Ishikawa (cell line): ENCODE data around the gene HEYL.

Source experiments
- CEBPB ChIP-seq: IDR thresholded peaks from 2 replicates; pipeline ENCODE4 v1.6.1; 2012
- CREB1 ChIP-seq: IDR thresholded peaks from 2 replicates; pipeline ENCODE4 v1.6.1; 2012; ENCODE audit warnings: low read depth
- EGR1 ChIP-seq: IDR thresholded peaks from 2 replicates; pipeline ENCODE4 v1.6.1; 2012
- EP300 ChIP-seq: IDR thresholded peaks from 2 replicates; pipeline ENCODE4 v1.6.1; 2012; ENCODE audit warnings: borderline replicate concordance
- FOXM1 ChIP-seq: IDR thresholded peaks from 2 replicates; pipeline ENCODE4 v1.6.1; 2012; ENCODE audit warnings: low read depth, borderline replicate concordance
- MAX ChIP-seq: IDR thresholded peaks from 2 replicates; pipeline ENCODE4 v1.6.1; 2012
- NFIC ChIP-seq: IDR thresholded peaks from 2 replicates; pipeline ENCODE4 v1.6.1; 2012
- RAD21 ChIP-seq: IDR thresholded peaks from 2 replicates; pipeline ENCODE4 v1.6.1; 2012; ENCODE audit warnings: low read depth
- TAF1 ChIP-seq: IDR thresholded peaks from 2 replicates; pipeline ENCODE4 v1.6.1; 2012; ENCODE audit warnings: low read depth, mild to moderate bottlenecking
- TCF12 ChIP-seq: IDR thresholded peaks from 2 replicates; pipeline ENCODE4 v1.6.1; 2012; ENCODE audit warnings: low read depth
- TEAD4 ChIP-seq: IDR thresholded peaks from 2 replicates; pipeline ENCODE4 v1.6.1; 2012
- YY1 ChIP-seq: IDR thresholded peaks from 2 replicates; pipeline ENCODE4 v1.6.1; 2012; ENCODE audit warnings: low read depth
- ZBTB7A ChIP-seq: IDR thresholded peaks from 2 replicates; pipeline ENCODE4 v1.6.1; 2012; ENCODE audit warnings: low read depth
- TF ChIP-seq, protein P1 (sequence below): IDR thresholded peaks from 2 replicates; pipeline ENCODE4 v1.6.1; 2012; ENCODE audit warnings: low read depth, mild to moderate bottlenecking
- TF ChIP-seq, protein P2 (sequence below): IDR thresholded peaks from 2 replicates; pipeline ENCODE4 v1.6.1; 2012

Gene HEYL

DNA sequence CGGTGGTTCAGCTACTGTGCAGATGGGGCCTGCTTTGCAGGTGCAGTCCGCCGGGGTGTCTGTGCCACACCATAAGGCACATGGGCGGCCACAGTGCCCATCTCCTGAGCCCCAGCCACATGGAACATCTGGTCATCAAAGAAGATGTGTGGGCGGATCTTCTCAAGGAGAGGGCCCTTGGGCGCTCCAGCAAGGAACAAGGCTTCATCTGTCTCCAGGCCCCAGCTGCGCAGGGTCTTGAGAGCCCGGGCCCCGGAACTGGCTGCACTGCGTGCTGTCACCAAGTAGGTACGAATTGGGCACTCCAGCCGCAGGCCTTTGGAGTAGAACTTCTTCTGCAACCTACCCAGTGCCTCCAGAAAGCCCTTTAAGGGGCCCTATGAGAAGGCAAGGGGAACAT, 19.7 kb upstream of the HEYL start:
- TF ChIP-seq FOXM1 (no peak), YY1 (no peak), RAD21 (no peak), CREB1 (no peak), TAF1 (no peak), ZBTB7A (no peak), CEBPB (no peak), TCF12 (no peak), MAX (no peak), NFIC (no peak), EGR1 (no peak), EP300 (no peak), TEAD4 (no peak)
- TF ChIP-seq, protein P1, sequence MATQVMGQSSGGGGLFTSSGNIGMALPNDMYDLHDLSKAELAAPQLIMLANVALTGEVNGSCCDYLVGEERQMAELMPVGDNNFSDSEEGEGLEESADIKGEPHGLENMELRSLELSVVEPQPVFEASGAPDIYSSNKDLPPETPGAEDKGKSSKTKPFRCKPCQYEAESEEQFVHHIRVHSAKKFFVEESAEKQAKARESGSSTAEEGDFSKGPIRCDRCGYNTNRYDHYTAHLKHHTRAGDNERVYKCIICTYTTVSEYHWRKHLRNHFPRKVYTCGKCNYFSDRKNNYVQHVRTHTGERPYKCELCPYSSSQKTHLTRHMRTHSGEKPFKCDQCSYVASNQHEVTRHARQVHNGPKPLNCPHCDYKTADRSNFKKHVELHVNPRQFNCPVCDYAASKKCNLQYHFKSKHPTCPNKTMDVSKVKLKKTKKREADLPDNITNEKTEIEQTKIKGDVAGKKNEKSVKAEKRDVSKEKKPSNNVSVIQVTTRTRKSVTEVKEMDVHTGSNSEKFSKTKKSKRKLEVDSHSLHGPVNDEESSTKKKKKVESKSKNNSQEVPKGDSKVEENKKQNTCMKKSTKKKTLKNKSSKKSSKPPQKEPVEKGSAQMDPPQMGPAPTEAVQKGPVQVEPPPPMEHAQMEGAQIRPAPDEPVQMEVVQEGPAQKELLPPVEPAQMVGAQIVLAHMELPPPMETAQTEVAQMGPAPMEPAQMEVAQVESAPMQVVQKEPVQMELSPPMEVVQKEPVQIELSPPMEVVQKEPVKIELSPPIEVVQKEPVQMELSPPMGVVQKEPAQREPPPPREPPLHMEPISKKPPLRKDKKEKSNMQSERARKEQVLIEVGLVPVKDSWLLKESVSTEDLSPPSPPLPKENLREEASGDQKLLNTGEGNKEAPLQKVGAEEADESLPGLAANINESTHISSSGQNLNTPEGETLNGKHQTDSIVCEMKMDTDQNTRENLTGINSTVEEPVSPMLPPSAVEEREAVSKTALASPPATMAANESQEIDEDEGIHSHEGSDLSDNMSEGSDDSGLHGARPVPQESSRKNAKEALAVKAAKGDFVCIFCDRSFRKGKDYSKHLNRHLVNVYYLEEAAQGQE = no peak
- TF ChIP-seq, protein P2, sequence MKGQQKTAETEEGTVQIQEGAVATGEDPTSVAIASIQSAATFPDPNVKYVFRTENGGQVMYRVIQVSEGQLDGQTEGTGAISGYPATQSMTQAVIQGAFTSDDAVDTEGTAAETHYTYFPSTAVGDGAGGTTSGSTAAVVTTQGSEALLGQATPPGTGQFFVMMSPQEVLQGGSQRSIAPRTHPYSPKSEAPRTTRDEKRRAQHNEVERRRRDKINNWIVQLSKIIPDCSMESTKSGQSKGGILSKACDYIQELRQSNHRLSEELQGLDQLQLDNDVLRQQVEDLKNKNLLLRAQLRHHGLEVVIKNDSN = no peak

DNA sequence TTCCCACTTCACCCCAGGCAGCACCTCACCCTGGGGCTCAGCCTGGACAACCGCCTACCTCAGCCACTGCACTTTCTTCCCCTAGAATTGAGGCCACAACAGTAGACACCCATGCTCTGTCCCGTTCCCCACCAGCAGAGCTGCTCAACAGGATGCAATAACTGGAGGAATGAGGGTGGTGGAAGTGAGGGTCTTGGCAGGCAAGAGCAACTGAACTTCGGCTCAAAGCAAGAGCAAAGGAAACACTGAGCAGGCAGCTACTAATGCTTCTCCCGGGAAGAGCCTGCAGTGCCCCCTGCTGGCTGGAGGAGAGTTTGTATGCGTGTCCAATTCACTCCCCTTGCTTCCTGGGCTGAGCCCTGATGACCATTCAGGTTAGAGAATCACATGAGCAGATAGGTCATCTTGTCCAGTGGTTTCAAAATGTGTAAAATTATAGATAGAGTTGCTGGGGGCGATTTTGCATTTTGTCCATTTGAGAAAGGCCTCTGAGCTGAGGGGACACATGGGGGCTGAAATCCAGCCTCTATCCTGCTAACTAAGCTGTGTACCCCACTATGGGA, 18.6 kb upstream of the HEYL start:
- TF ChIP-seq MAX = peak; percentile 18; the same call in 1 of the 2 replicates
- no peak for TF ChIP-seq TCF12
- TF ChIP-seq NFIC = no peak
- TF ChIP-seq, protein P2 = 0 out of 2 replicates have a peak, but pooled peaks have one; percentile 13
- TF ChIP-seq CREB1 = no peak
- TF ChIP-seq ZBTB7A = no peak
- peak; percentile 70 for TF ChIP-seq RAD21
- TF ChIP-seq EGR1 = no peak
- TF ChIP-seq FOXM1 = no peak
- no peak for TF ChIP-seq YY1
- no peak for TF ChIP-seq EP300

- TF ChIP-seq YY1 = no peak
- TF ChIP-seq, protein P1 = no peak
- TF ChIP-seq TCF12 = no peak
- no peak for TF ChIP-seq EGR1
- TF ChIP-seq CEBPB = no peak
- TF ChIP-seq TEAD4 = no peak
- TF ChIP-seq RAD21 = no peak
- TF ChIP-seq TAF1 = no peak
- TF ChIP-seq ZBTB7A = no peak
- TF ChIP-seq FOXM1 = no peak
- TF ChIP-seq, protein P2 = no peak
- TF ChIP-seq MAX = no peak
- TF ChIP-seq EP300 = no peak
- TF ChIP-seq CREB1 = no peak
- no peak for TF ChIP-seq NFIC
Measured at GRCh38 chr1:39657402-39657801, 18.0 kb upstream of the HEYL start.

- TF ChIP-seq EGR1 (no peak), NFIC (no peak), TCF12 (no peak), EP300 (no peak), MAX (no peak), CEBPB (no peak), FOXM1 (no peak), CREB1 (no peak), ZBTB7A (no peak)
- TF ChIP-seq, protein P2 = no peak
- TF ChIP-seq, protein P1 = no peak
Measured at GRCh38 chr1:39656391-39656790, 16.9 kb upstream of the HEYL start.
